Skin epidermis (tissue), 12 donors: ENCODE data around the gene SLC47A2.
"Not testable (repeated sequence)": the region's sequence is repeated elsewhere in the genome, so short reads cannot be mapped to it uniquely, and the experiment has no call there.

Experiments used
- H3K27ac ChIP-seq, 21 experiments: fragments of 200-600 bp; sonication (generic) in 11 of 21; one replicate each; pipeline ENCODE4 v1.5.0; 2020; ENCODE audit warnings: mild to moderate bottlenecking in 3 of 21, inconsistent platforms in 2 of 21, moderate library complexity in 2 of 21
- H3K4me3 ChIP-seq, 7 experiments: fragments of 200-600 bp; sonication (generic) in 2 of 7; one replicate each; pipeline ENCODE4 v1.5.0; 2020; ENCODE audit warnings: inconsistent platforms in 2 of 7, mild to moderate bottlenecking in 2 of 7, moderate library complexity in 1 of 7

SLC47A2 gene

GRCh38 chr17:19683117-19683516 lies 33.3 kb downstream of the SLC47A2 start:
- no peak overlapping the region for H3K27ac ChIP-seq
- H3K4me3 ChIP-seq: no peak overlapping the region

- Histone ChIP-seq H3K27ac (no peak overlapping the region), H3K4me3 (no peak overlapping the region)
These were observed 37.6 kb downstream of the SLC47A2 start for GRCh38 chr17:19678581-19679453.

GRCh38 chr17:19677736-19678379 lies 38.5 kb downstream of the SLC47A2 start:
- H3K27ac ChIP-seq: no peak overlapping the region
- no peak overlapping the region for H3K4me3 ChIP-seq

GRCh38 chr17:19676896-19677295 lies 39.5 kb downstream of the SLC47A2 start:
- H3K27ac ChIP-seq: no peak overlapping the region
- H3K4me3 ChIP-seq: no peak overlapping the region

- H3K27ac ChIP-seq: peak overlapping the region in 1 of 21 experiments; percentile 33
- H3K4me3 ChIP-seq: no peak overlapping the region
These were observed 42.8 kb downstream of the SLC47A2 start for GRCh38 chr17:19673623-19674022.

- Histone ChIP-seq H3K4me3 (no peak overlapping the region), H3K27ac (peak overlapping the region in 9 of 21 experiments; percentile 4 to 60 (median 42))
These were observed 44.2 kb downstream of the SLC47A2 start for GRCh38 chr17:19672009-19672750.

GRCh38 chr17:19671433-19671832 lies 45.0 kb downstream of the SLC47A2 start:
- peak overlapping the region in 7 of 21 experiments; percentile 4 to 60 (median 43) for H3K27ac ChIP-seq

GRCh38 chr17:19670908-19671307 lies 45.5 kb downstream of the SLC47A2 start:
- Histone ChIP-seq H3K27ac (peak overlapping the region in 7 of 21 experiments; percentile 1 to 60 (median 43)), H3K4me3 (no peak overlapping the region)

More at GRCh38 chr17:19671433-19671832, 45.0 kb downstream of the SLC47A2 start:
- no peak overlapping the region for H3K4me3 ChIP-seq

GRCh38 chr17:19669680-19670079 lies 46.7 kb downstream of the SLC47A2 start:
- H3K27ac ChIP-seq: not testable (repeated sequence)

GRCh38 chr17:19664821-19665181 lies 51.6 kb downstream of the SLC47A2 start:
- Histone ChIP-seq H3K4me3 (no peak overlapping the region), H3K27ac (peak overlapping the region in 2 of 21 experiments; percentile 16 to 17)

More at GRCh38 chr17:19669680-19670079, 46.7 kb downstream of the SLC47A2 start:
- H3K4me3 ChIP-seq: not testable (repeated sequence)

GRCh38 chr17:19664136-19664820 lies 52.1 kb downstream of the SLC47A2 start:
- peak overlapping the region in 2 of 21 experiments; percentile 16 to 17 for H3K27ac ChIP-seq
- H3K4me3 ChIP-seq: no peak overlapping the region

GRCh38 chr17:19663097-19663496 lies 53.3 kb downstream of the SLC47A2 start:
- no peak overlapping the region for H3K27ac ChIP-seq
- H3K4me3 ChIP-seq: no peak overlapping the region

- H3K27ac ChIP-seq: no peak overlapping the region
- no peak overlapping the region for H3K4me3 ChIP-seq
These were observed 55.3 kb downstream of the SLC47A2 start for GRCh38 chr17:19661121-19661520.

- H3K27ac ChIP-seq: no peak overlapping the region
These were observed 56.0 kb downstream of the SLC47A2 start for GRCh38 chr17:19660219-19660870.

GRCh38 chr17:19659366-19660177 lies 56.8 kb downstream of the SLC47A2 start:
- Histone ChIP-seq H3K27ac (no peak overlapping the region), H3K4me3 (no peak overlapping the region)

More at GRCh38 chr17:19660219-19660870, 56.0 kb downstream of the SLC47A2 start:
- no peak overlapping the region for H3K4me3 ChIP-seq

- H3K4me3 ChIP-seq: no peak overlapping the region
- H3K27ac ChIP-seq: peak overlapping the region in 4 of 21 experiments; percentile 3 to 20 (median 16)
These were observed 59.4 kb downstream of the SLC47A2 start for GRCh38 chr17:19656851-19657581.

GRCh38 chr17:19656336-19656735 lies 60.0 kb downstream of the SLC47A2 start:
- peak overlapping the region in 2 of 21 experiments; percentile 18 to 20 for H3K27ac ChIP-seq

More at GRCh38 chr17:19656336-19656735, 60.0 kb downstream of the SLC47A2 start:
- H3K4me3 ChIP-seq: no peak overlapping the region
